ENCODE results near the gene CCDC190. TPM values are rescaled to one million over a fixed set of nuclear protein-coding genes. Genes with fewer than 3 reads are reported as not detected.
"Not testable (repeated sequence)": the region's sequence is repeated elsewhere in the genome, so short reads cannot be mapped to it uniquely, and the experiment has no call there.

The CCDC190 gene
- polyA plus RNA-seq, 3 donors, result not detected

DNA sequence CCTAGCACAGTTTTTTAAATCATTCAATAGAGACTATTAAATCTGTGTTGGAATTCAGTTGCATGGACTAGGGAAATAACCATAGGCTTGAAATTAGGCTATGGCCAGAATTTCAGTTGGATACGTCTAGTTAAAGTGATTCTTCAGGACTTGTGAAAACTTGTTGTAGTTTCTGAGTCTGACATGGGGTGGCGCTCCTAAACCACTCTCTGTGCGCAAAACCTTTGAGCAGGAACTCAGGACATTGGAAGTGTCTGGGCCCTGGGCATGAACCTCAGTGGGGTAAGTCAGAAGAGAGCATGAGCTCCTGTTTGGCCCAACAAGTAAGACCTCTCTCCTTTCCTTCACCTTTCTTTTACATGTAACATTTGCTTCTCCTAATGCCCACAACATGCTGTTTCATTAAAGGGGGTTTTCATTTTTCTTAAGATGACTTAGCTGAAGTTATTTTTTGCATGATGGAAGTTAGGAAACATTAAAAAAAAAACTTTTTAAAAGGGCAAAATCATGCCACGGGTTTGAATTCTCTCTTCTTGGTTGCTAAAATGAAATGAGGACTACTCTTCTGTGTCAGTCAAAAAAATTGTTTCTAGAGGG lies 17.1 kb upstream of the CCDC190 start:
- DNase-seq, result peak; percentile 58

GRCh38 chr1:162877412-162877811 lies 16.4 kb upstream of the CCDC190 start:
- no peak for DNase-seq

DNA sequence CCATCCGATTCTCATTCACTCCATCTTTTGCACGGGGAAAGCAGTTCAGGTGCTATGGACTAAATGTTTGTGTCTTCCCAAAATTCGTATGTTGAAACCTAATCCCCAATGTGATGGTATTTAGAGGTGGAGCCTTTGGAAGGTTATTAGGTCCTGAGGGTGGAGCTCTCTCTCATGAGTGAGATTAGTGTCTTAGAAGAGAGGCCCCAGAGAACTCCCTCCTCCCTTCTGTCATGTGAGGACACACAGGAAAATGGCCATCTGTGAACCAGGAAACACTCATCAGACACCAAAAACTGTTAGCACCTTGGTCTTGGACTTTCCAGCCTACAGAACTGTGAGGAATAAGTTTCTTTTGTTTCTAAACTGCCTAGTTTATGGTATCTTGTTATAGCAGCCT lies 15.8 kb upstream of the CCDC190 start:
- DNase-seq, result no peak

GRCh38 chr1:162873671-162874666 lies 13.0 kb upstream of the CCDC190 start:
- no peak for DNase-seq

DNA sequence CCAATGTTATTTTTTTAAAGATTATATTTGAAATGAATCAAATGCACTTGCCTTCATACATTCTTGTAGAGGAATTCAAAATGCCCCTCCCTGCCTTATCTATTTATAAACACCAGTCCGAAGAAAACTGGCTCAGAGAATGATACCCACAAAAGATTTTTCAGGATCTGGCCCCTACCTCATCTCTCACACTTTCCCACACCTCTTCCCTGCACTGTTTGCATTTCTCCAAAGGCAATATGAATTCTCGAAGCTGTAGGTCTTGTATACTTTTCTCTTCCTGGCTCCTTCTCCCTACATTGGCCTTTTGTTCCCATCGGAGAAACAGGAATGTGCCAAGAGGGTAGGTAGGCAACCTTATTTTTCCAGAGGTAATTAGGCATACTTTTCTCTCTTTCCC lies 12.0 kb upstream of the CCDC190 start:
- no peak for DNase-seq

DNA sequence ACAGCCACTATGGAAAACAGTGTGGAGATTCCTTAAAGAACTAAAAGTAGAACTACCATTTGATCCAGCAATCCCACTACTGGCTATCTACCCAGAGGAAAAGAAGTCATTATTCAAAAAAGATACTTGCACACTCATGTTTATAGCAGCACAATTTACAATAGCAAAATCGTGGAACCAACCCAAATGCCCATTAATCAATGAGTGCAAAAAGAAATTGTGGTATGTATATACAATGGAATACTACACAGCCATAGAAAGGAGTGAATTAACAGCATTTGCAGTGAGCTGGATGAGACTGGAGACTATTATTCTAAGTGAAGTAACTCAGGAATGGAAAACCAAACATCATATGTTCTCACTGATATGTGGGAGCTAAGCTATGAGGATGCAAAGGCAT lies 10.4 kb upstream of the CCDC190 start:
- not testable (repeated sequence) for DNase-seq

GRCh38 chr1:162868972-162869371 lies 8.0 kb upstream of the CCDC190 start:
- DNase-seq, result no peak

GRCh38 chr1:162861625-162862024 lies 650 bp upstream of the CCDC190 start:
- DNase-seq, result no peak

GRCh38 chr1:162859191-162859590 lies 1.8 kb downstream of the CCDC190 start:
- DNase-seq, result no peak

DNA sequence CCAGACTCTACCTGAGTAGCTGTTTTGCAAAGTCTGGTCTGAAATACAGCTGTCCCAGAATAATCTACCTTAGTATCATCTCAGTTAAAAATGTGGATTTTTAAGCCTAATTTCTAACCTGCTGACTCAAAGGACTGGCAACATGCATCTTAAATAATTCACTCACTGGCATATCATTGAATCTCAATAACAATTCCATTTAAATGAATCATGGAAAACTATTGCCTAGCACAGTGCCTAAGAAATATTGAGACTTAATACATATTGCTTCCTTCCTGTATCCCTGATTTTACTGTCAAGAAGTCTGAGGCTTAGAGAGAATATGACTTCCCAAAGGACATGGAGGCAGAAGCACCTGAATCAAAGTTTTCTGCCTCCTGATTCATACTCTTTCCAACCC lies 3.1 kb downstream of the CCDC190 start:
- DNase-seq, result no peak

- no peak for DNase-seq
Observed at GRCh38 chr1:162856260-162856659, 4.7 kb downstream of the CCDC190 start.

- DNase-seq, result no peak
Observed at GRCh38 chr1:162855461-162856150, 5.4 kb downstream of the CCDC190 start.

DNA sequence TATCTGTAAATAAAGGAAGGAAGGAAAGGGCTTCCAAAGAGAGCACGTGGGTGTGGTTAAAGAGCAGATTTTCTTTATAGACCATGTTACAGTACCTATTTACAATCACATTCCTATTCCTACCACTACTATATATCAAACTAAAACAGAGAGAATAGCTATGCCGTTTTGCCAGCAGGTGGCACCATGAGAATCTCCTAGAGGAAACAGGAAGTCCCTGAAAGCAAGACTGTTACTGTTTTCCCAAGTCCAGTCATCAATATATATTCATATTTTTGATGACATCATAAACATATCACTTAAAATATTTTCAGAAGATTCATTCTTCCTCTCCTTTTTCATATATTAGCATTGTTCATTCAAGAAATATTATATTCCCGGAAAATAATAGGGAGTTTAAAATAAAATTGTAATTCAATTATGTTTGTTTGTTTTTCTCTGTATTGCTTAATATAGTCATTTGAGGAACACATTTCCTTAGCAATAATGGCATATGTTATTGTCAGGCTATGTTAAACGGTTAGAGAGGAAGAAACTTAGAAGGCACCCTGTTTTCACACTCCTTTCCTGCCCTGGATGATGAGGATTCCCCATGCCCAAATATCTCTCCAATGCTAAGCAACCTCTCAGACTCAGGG lies 6.6 kb downstream of the CCDC190 start:
- peak; percentile 52 for DNase-seq

- no peak for DNase-seq
Observed at GRCh38 chr1:162851341-162851740, 9.6 kb downstream of the CCDC190 start.

DNA sequence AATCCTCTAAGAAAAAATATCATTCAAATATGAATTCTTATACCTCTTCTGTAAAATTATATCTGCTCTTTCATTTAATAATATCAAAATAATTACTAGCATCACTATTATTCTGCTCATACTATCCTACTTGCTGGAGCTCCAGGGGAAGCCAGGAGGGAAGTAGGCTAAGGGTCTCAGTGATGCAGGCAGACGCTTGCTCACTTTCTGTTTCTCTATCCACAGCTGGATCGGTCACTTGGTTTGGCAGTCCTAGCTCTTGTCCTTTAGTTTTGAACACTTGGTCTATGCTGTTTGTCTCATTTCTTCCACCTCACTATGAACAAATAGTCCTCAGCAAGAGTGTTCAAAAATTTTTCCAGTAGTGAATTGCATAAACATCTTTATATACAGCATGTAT lies 11.3 kb downstream of the CCDC190 start:
- DNase-seq, result no peak

- DNase-seq, result peak; percentile 55
Observed at GRCh38 chr1:162847839-162848453, 13.0 kb downstream of the CCDC190 start.

- no peak for DNase-seq
Observed at GRCh38 chr1:162846256-162847212, 14.4 kb downstream of the CCDC190 start.

DNA sequence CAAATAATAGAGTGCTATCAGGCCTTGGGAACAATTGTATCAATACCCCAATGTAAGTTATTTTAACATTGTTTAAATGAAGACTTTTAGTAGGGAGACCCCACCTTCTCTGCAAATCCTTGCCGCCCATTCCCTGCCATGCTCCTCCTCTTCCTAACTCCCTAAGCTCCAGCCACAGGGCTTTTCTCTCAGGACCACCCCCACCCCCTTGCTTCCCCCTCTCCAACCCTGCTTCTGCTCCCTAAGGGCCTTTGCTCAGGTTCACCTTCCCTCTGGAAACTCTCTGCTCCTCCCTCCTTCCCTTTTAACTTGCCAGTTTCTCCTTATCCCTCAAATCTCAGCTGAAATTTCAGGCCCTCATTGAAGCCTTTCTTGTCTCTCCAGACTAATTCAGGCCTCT lies 16.8 kb downstream of the CCDC190 start:
- DNase-seq, result no peak

GRCh38 chr1:162840250-162840839 lies 20.6 kb downstream of the CCDC190 start:
- DNase-seq, result no peak

- DNase-seq, result no peak
Observed at GRCh38 chr1:162838863-162839262, 22.1 kb downstream of the CCDC190 start.

Measured in renal pelvis (tissue), 4 donors.